KOPT-K1 (cell line): ENCODE results near the gene PSD4.

ENCODE experiments used
- H3K27ac ChIP-seq: fragments of 200-600 bp; sonication (generic); 2 replicates; pipeline ENCODE4 v1.5.1; 2016; ENCODE audit warnings: antibody characterized with exemption, mild to moderate bottlenecking, low read depth, low read length; ENCODE audit not compliant: poor library complexity, severe bottlenecking
- H3K36me3 ChIP-seq: fragments of 200-600 bp; sonication (generic); 2 replicates; pipeline ENCODE4 v1.5.1; 2017; ENCODE audit warnings: antibody characterized with exemption, mild to moderate bottlenecking, low read length, moderate library complexity; ENCODE audit not compliant: insufficient read depth
- H3K9me3 ChIP-seq: fragments of 200-600 bp; sonication (generic); 2 replicates; pipeline ENCODE4 v1.5.1; 2017; ENCODE audit warnings: antibody characterized with exemption, low read length, mild to moderate bottlenecking; ENCODE audit not compliant: insufficient read depth, poor library complexity, severe bottlenecking

PSD4 gene

GRCh38 chr2:113136828-113137775, 36.7 kb upstream of the PSD4 start:
- Histone ChIP-seq H3K9me3 (no peaks in the 10 kb centered on the region), H3K27ac (no peak overlapping the region), H3K36me3 (no peaks in the 10 kb centered on the region)

- no peak overlapping the region for H3K27ac ChIP-seq
- H3K9me3 ChIP-seq = no peaks in the 10 kb centered on the region
Measured at GRCh38 chr2:113137827-113138226, 35.9 kb upstream of the PSD4 start.

GRCh38 chr2:113138428-113139322, 35.1 kb upstream of the PSD4 start:
- no peaks in the 10 kb centered on the region for H3K9me3 ChIP-seq
- H3K36me3 ChIP-seq = no peaks in the 10 kb centered on the region
- H3K27ac ChIP-seq = peak overlapping the region; percentile 40

More at GRCh38 chr2:113137827-113138226, 35.9 kb upstream of the PSD4 start:
- H3K36me3 ChIP-seq = no peaks in the 10 kb centered on the region

GRCh38 chr2:113141451-113141850, 32.3 kb upstream of the PSD4 start:
- Histone ChIP-seq H3K27ac (no peak overlapping the region), H3K9me3 (no peaks in the 10 kb centered on the region), H3K36me3 (no peaks in the 10 kb centered on the region)

GRCh38 chr2:113142290-113142689, 31.5 kb upstream of the PSD4 start:
- no peaks in the 10 kb centered on the region for H3K36me3 ChIP-seq
- H3K27ac ChIP-seq = no peak overlapping the region

GRCh38 chr2:113144259-113144658, 29.5 kb upstream of the PSD4 start:
- no peak overlapping the region for H3K27ac ChIP-seq
- H3K36me3 ChIP-seq = no peaks in the 10 kb centered on the region
- no peaks in the 10 kb centered on the region for H3K9me3 ChIP-seq

More at GRCh38 chr2:113142290-113142689, 31.5 kb upstream of the PSD4 start:
- H3K9me3 ChIP-seq = no peaks in the 10 kb centered on the region

GRCh38 chr2:113148606-113149552, 24.9 kb upstream of the PSD4 start:
- H3K27ac ChIP-seq = no peak overlapping the region

GRCh38 chr2:113149553-113150257, 24.1 kb upstream of the PSD4 start:
- Histone ChIP-seq H3K27ac (no peak overlapping the region), H3K9me3 (no peaks in the 10 kb centered on the region), H3K36me3 (no peaks in the 10 kb centered on the region)

More at GRCh38 chr2:113148606-113149552, 24.9 kb upstream of the PSD4 start:
- Histone ChIP-seq H3K9me3 (no peaks in the 10 kb centered on the region), H3K36me3 (no peaks in the 10 kb centered on the region)

GRCh38 chr2:113150258-113150601, 23.5 kb upstream of the PSD4 start:
- H3K27ac ChIP-seq = no peak overlapping the region
- H3K36me3 ChIP-seq = no peaks in the 10 kb centered on the region
- no peaks in the 10 kb centered on the region for H3K9me3 ChIP-seq

- Histone ChIP-seq H3K36me3 (no peaks in the 10 kb centered on the region), H3K9me3 (no peaks in the 10 kb centered on the region), H3K27ac (no peak overlapping the region)
Measured at GRCh38 chr2:113155331-113155730, 18.4 kb upstream of the PSD4 start.

GRCh38 chr2:113156278-113157117, 17.3 kb upstream of the PSD4 start:
- H3K9me3 ChIP-seq = no peaks in the 10 kb centered on the region
- H3K27ac ChIP-seq = peak overlapping the region; percentile 75

GRCh38 chr2:113157118-113157896, 16.5 kb upstream of the PSD4 start:
- peak overlapping the region; percentile 75 for H3K27ac ChIP-seq
- no peaks in the 10 kb centered on the region for H3K36me3 ChIP-seq
- no peaks in the 10 kb centered on the region for H3K9me3 ChIP-seq

More at GRCh38 chr2:113156278-113157117, 17.3 kb upstream of the PSD4 start:
- H3K36me3 ChIP-seq = no peaks in the 10 kb centered on the region
